Tibial artery (tissue), 4 donors: ENCODE results near the gene SPAG5.
"Not testable (repeated sequence)": the region's sequence is repeated elsewhere in the genome, so short reads cannot be mapped to it uniquely, and the experiment has no call there.

Source experiments
- DNase-seq, 2 donors: peaks; one replicate each; pipeline ENCODE4 v3.0.0-alpha.2; 2019
- H3K27ac ChIP-seq, 2 donors: fragments of 200-600 bp; sonication (generic) in 1 of 2; 1 replicate in 1 of 2; 2 replicates in 1 of 2; pipeline ENCODE4 v1.5.1; 2018 to 2019; ENCODE audit warnings: mild to moderate bottlenecking in 1 of 2
- H3K27me3 ChIP-seq, 2 donors: fragments of 200-600 bp; sonication (generic) in 1 of 2; one replicate each; pipeline versions ENCODE4 v1.5.1 to v1.6.0; 2016 to 2019
- H3K36me3 ChIP-seq, 3 donors: fragments of 200-600 bp; sonication (generic) in 2 of 3; one replicate each; pipeline ENCODE4 v1.5.1; 2016 to 2019; ENCODE audit warnings: mild to moderate bottlenecking in 2 of 3
- H3K4me1 ChIP-seq, 4 donors: fragments of 200-600 bp; sonication (generic) in 2 of 4; 1 replicate in 3 of 4; 2 replicates in 1 of 4; pipeline ENCODE4 v1.5.1; 2016 to 2019
- H3K4me3 ChIP-seq, 2 donors: fragments of 200-600 bp; sonication (generic) in 1 of 2; 1 replicate in 1 of 2; 2 replicates in 1 of 2; pipeline ENCODE4 v1.5.1; 2018 to 2019; ENCODE audit warnings: mild to moderate bottlenecking in 2 of 2
- H3K9me3 ChIP-seq, 3 donors: fragments of 200-600 bp; sonication (generic) in 1 of 3; one replicate each; pipeline ENCODE4 v1.5.1; 2016 to 2019
- intact Hi-C: fragments of 100-400 bp; cut with DNase I; formaldehyde crosslinking; loops from one replicate; pipeline ENCODE4 v1.15.0; 2023; ENCODE audit warnings: low total_unique reads
- TF ChIP-seq, protein P1 (sequence below), 2 experiments: fragments of 200-600 bp in 1 of 2; fragments of 450-650 bp in 1 of 2; IDR thresholded peaks; one replicate each; pipeline ENCODE4 v1.5.1; 2017 to 2019; ENCODE audit warnings: antibody characterized with exemption in 2 of 2, mild to moderate bottlenecking in 1 of 2, moderate library complexity in 1 of 2

SPAG5 gene

DNA sequence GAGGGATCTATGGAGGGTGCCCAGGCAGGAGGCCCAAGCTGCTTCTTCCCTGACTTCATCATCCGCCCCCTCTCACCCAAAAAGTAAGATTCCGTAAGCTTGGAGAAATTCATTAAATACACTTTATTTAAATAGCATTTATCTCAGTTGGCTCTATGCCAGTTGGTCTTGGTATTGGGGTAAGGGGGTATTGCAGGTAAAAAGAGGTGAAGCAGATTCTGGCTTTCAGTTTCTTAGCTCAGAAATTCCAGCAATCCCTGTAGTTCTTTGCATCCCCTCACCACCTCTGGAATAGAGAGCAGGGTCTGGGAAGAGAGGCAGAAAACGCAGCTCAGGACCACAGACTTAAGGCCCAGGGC is 21.4 kb downstream of the SPAG5 start:
- intact Hi-C loops: no loop called here
- Histone ChIP-seq H3K27ac (peak overlapping the region in 1 of 2 donors; percentile 47), H3K4me3 (no peak overlapping the region), H3K27me3 (no peaks in the 10 kb centered on the region), H3K36me3 (no peaks in the 10 kb centered on the region), H3K4me1 (peaks cover 0 to 19% (median 8%) of the 10 kb centered on the region in 4 donors), H3K9me3 (no peaks in the 10 kb centered on the region)
- DNase-seq: no peak
- TF ChIP-seq, protein P1, sequence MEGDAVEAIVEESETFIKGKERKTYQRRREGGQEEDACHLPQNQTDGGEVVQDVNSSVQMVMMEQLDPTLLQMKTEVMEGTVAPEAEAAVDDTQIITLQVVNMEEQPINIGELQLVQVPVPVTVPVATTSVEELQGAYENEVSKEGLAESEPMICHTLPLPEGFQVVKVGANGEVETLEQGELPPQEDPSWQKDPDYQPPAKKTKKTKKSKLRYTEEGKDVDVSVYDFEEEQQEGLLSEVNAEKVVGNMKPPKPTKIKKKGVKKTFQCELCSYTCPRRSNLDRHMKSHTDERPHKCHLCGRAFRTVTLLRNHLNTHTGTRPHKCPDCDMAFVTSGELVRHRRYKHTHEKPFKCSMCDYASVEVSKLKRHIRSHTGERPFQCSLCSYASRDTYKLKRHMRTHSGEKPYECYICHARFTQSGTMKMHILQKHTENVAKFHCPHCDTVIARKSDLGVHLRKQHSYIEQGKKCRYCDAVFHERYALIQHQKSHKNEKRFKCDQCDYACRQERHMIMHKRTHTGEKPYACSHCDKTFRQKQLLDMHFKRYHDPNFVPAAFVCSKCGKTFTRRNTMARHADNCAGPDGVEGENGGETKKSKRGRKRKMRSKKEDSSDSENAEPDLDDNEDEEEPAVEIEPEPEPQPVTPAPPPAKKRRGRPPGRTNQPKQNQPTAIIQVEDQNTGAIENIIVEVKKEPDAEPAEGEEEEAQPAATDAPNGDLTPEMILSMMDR (IDR thresholded peaks at IDR 0.05): no peak

DNA sequence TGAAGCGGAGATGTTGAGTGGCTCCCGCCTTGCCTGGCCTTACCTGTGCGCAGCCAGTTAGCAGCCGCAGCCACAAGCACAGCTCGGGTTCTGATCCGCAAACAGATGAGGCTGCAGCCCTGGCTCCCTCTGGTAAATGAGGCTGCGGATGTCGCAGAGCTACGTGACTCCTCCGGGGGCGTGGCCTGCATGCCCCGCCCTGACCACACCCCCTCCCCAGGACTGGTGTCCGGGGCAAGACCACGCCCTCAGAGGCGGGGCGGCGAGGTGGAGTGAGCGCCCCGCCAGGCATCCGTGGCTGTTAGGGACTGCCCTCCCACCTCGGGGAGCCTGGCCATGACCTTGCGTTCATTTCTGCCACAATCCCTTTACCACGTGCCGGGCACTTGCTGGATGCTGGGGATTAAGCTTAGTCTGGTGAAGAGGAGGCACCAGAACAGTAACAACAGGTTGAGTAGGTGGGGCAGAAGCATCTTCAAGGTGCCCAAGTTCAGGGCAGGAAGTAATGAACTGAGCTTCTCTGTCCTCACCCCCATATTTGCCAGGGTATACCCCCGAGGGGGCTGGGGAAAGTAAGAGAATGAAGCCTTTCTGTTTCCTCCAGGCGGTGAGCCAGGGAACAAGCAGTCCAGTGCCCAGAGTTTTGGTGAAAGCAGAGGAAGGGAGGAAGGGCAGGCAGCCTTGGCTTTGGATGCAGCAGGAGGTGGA is 21.9 kb downstream of the SPAG5 start, which contains the start of gene ALDOC:
Gene ALDOC (minus strand): TSS at position 138 of the 708 bp plus-strand sequence. CDS start 1,363 bp downstream, outside the sequence.
- H3K27me3 ChIP-seq: no peaks in the 10 kb centered on the region
- no peaks in the 10 kb centered on the region for H3K9me3 ChIP-seq
- intact Hi-C loops: no loop called here
- H3K27ac ChIP-seq: peak within 1 kb of the TSS; percentile 19 to 47
- H3K4me1 ChIP-seq: peaks cover 0 to 24% (median 12%) of the 10 kb centered on the region in 4 donors
- peak within 1 kb of the TSS; percentile 26 to 38 for H3K4me3 ChIP-seq
- peak; percentile 98 for DNase-seq
- no peaks in the 10 kb centered on the region for H3K36me3 ChIP-seq
- TF ChIP-seq, protein P1 (IDR thresholded peaks at IDR 0.05): no peak

DNA sequence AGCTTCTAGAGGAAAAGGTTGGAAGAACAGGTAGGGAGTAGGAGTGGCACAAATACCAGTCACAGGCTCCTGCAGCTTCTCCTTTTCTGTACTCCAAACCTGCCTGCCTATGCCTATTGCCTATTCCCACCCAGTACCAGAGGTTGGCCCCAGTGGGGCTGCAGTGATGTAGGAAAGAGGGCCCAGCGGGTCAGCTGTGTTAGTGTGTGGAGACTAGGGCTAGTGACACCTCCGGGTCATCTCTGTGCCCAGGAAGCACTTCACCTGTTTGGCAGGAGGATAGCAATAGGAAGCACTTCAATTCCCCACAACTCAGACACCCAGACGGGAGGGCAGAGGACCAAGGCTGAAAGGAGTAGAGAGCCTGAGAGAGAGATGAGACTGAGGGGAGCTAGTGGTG is 22.8 kb downstream of the SPAG5 start:
- H3K27ac ChIP-seq, H3K9me3 ChIP-seq, H3K27me3 ChIP-seq, DNase-seq, intact Hi-C loops, H3K4me3 ChIP-seq, H3K36me3 ChIP-seq: not testable (repeated sequence)
- peaks cover 0 to 27% (median 13%) of the 10 kb centered on the region in 4 donors for H3K4me1 ChIP-seq

DNA sequence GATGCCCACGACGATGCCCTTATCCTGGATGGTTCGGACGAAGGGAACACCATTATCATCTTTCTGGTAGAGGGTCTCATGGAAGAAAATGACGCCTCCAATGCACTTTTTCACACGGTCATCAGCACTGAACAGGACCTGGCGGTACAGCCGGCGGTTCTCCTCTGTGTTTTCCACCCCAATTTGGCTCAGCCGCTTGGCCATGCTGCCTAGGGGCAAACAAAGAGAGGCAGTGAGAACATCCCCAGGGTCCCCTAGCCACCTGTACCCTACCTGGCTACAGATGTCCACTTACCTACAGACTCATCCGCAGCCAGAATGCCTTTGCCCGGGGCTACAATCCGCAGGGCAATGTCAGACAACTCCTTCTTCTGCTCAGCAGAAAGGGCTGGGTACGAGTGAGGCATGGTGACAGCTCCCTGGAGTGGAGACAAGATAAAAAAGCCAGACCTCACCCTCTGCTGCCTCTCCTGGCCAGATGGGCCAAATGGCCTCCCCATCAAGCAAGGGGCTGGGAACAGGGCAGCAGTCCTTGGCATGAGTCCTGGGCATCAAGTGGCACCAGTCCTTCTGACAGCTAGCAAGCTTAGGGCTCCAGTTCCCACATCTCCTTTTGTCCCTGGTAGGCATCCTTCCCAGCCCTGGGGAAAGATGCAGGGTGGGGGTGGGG is 23.6 kb downstream of the SPAG5 start:
- no peaks in the 10 kb centered on the region for H3K36me3 ChIP-seq
- no peak overlapping the region for H3K27ac ChIP-seq
- no peaks in the 10 kb centered on the region for H3K27me3 ChIP-seq
- no peak for DNase-seq
- H3K4me3 ChIP-seq: no peak overlapping the region
- H3K9me3 ChIP-seq: no peaks in the 10 kb centered on the region
- intact Hi-C loops: no loop called here
- H3K4me1 ChIP-seq: peaks cover 0 to 29% (median 17%) of the 10 kb centered on the region in 4 donors
- TF ChIP-seq, protein P1 (IDR thresholded peaks at IDR 0.05): no peak

DNA sequence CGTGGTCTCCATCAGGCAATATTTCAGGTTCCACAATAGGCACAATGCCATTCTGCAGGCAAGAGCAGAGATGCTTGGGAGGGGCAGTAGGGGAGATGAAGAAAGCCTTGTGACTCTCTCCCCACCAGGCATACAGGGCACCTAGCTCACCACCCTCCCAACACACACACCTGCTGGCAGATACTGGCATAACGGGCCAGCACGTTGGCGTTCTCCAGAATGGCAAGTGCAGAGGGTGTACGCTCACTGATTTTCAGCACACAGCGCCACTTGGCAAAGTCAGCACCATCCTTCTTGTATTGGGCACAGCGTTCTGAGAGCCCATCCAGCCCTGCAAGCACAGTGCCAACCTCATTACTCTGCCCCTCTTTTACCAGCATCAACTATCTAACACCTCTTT is 24.3 kb downstream of the SPAG5 start:
- Histone ChIP-seq H3K36me3 (no peaks in the 10 kb centered on the region), H3K9me3 (no peaks in the 10 kb centered on the region), H3K27me3 (no peaks in the 10 kb centered on the region), H3K4me3 (no peak overlapping the region), H3K27ac (no peak overlapping the region), H3K4me1 (peaks cover 0 to 36% (median 24%) of the 10 kb centered on the region in 4 donors)
- TF ChIP-seq, protein P1 (IDR thresholded peaks at IDR 0.05): no peak
- intact Hi-C loops: no loop called here
- no peak for DNase-seq

DNA sequence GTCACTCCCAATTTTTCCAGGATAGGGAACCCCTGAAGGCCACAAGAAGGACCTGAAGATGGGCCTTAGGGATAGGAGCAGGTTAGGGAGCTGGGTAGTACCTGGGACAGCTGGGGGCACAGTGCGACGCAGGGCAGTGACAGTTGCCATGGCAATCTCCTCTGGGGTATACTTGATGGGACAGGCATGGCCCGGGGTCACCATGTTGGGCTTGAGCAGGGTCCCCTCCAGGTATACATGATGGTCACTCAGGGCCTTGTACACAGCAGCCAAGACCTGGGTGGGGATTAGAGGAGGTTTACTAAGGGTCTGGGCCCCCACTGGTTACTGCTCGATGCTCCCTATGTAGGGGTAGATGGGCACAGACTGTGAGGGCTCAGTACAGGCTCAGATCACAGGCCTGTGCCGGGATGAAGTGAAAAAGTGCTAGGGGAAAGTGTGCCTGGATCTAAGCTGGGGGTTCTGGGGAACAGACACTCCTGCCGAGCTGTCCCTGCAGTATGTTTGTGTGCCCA is 24.8 kb downstream of the SPAG5 start:
- Histone ChIP-seq H3K4me1 (peaks cover 0 to 37% (median 25%) of the 10 kb centered on the region in 4 donors), H3K36me3 (no peaks in the 10 kb centered on the region), H3K4me3 (no peak overlapping the region), H3K9me3 (no peaks in the 10 kb centered on the region), H3K27ac (no peak overlapping the region), H3K27me3 (no peaks in the 10 kb centered on the region)
- TF ChIP-seq, protein P1 (IDR thresholded peaks at IDR 0.05): no peak
- DNase-seq: no peak
- intact Hi-C loops: no loop called here
